Measurements from ENCODE around the gene CDCA7L. TPM values are rescaled to one million over a fixed set of nuclear protein-coding genes. Genes with fewer than 3 reads are reported as not detected.

CDCA7L gene
- total RNA-seq, 6 donors from 2014 or later, result 30.5 to 63.6 (median 39.1) TPM

- Histone ChIP-seq H3K9me3 (no peaks in the 10 kb centered on the region), H3K4me3 (no peak overlapping the region), H3K27me3 (no peaks in the 10 kb centered on the region), H3K36me3 (no peaks in the 10 kb centered on the region), H3K27ac (peak overlapping the region in 3 of 4 donors; percentile 5 to 32 (median 18)), H3K4me1 (peaks cover 12 to 58% (median 31%) of the 10 kb centered on the region in 4 donors)
- ATAC-seq (ENCODE audit: low FRiP score in 2 of 2), result no peak
- TF ChIP-seq POLR2A (IDR thresholded peaks at IDR 0.05) (no peak), EP300 (IDR thresholded peaks at IDR 0.05) (no peak), CTCF (IDR thresholded peaks at IDR 0.05) (no peak), POLR2AphosphoS5 (IDR thresholded peaks at IDR 0.05) (no peak)
- DNase-seq, result peak in 1 of 2 donors; percentile 36
- 39 to 46% methylated on average over 3 of the region's 3 CpGs for WGBS, 2 donors
These were observed 4.0 kb downstream of the CDCA7L start for GRCh38 chr7:21941611-21942141.

- DNase-seq, result no peak
- no peak for TF ChIP-seq CTCF (IDR thresholded peaks at IDR 0.05)
- H3K4me1 ChIP-seq, result peaks cover 7 to 52% (median 26%) of the 10 kb centered on the region in 4 donors
- H3K27me3 ChIP-seq, result no peaks in the 10 kb centered on the region
- no peaks in the 10 kb centered on the region for H3K9me3 ChIP-seq
- no peak overlapping the region for H3K4me3 ChIP-seq
- WGBS, 2 donors, result 71 to 80% methylated on average over 3 of the region's 3 CpGs
- peak overlapping the region in 3 of 4 donors; percentile 46 to 50 (median 49) for H3K27ac ChIP-seq
- ATAC-seq (ENCODE audit: low FRiP score in 2 of 2), result no peak
- H3K36me3 ChIP-seq, result no peaks in the 10 kb centered on the region
These were observed 5.8 kb downstream of the CDCA7L start for GRCh38 chr7:21939858-21940372.

GRCh38 chr7:21939136-21939857 is 6.4 kb downstream of the CDCA7L start:
- peaks cover 7 to 45% (median 27%) of the 10 kb centered on the region in 4 donors for H3K4me1 ChIP-seq
- peak in 1 of 2 donors; percentile 36 for DNase-seq
- peak; percentile 32 to 76 for ATAC-seq (ENCODE audit: low FRiP score in 2 of 2)
- no peaks in the 10 kb centered on the region for H3K9me3 ChIP-seq
- peak overlapping the region; percentile 37 to 50 (median 48) for H3K27ac ChIP-seq
- TF ChIP-seq EP300 (IDR thresholded peaks at IDR 0.05) (peak in 2 of 4 donors; percentile 21 to 80), POLR2A (IDR thresholded peaks at IDR 0.05) (no peak), POLR2AphosphoS5 (IDR thresholded peaks at IDR 0.05) (no peak), CTCF (IDR thresholded peaks at IDR 0.05) (no peak)
- H3K27me3 ChIP-seq, result no peaks in the 10 kb centered on the region
- no peak overlapping the region for H3K4me3 ChIP-seq
- no peaks in the 10 kb centered on the region for H3K36me3 ChIP-seq
- WGBS, 2 donors, result 34 to 40% methylated on average over 4 of the region's 4 CpGs

GRCh38 chr7:21938463-21938862 is 7.2 kb downstream of the CDCA7L start:
- no peaks in the 10 kb centered on the region for H3K9me3 ChIP-seq
- ATAC-seq (ENCODE audit: low FRiP score in 2 of 2), result no peak
- no peak overlapping the region for H3K4me3 ChIP-seq
- H3K36me3 ChIP-seq, result no peaks in the 10 kb centered on the region
- TF ChIP-seq POLR2A (IDR thresholded peaks at IDR 0.05) (no peak), CTCF (IDR thresholded peaks at IDR 0.05) (no peak), POLR2AphosphoS5 (IDR thresholded peaks at IDR 0.05) (no peak), EP300 (IDR thresholded peaks at IDR 0.05) (no peak)
- peaks cover 7 to 41% (median 24%) of the 10 kb centered on the region in 4 donors for H3K4me1 ChIP-seq
- WGBS, 2 donors, result 65 to 73% methylated on average over 2 of the region's 2 CpGs
- peak overlapping the region; percentile 14 to 50 (median 36) for H3K27ac ChIP-seq
- DNase-seq, result no peak
- H3K27me3 ChIP-seq, result no peaks in the 10 kb centered on the region
